ENCODE results near the gene SUCLG2.

The SUCLG2 gene

DNA sequence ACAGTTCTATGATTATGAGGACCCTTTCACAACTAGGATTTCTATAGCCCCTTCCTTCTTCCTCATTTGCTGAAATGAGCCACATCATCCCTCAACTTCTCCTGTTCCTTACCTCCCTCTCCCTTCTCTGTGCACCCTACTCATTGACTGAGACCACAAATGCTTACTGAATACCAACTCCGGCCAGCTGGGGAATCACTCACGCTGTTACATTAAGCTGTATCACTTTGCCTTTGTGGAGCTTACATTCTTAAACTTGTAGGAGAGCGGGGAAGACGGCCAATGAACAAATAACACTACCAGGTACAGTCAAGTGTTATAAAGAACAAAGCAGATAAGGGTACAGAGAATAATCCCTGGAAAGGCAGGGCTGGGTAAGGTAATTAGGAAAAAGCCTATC lies 5.7 kb downstream of the SUCLG2 start:
- no peak for DNase-seq (ENCODE audit: low read depth in 2 of 2)

- no peak for DNase-seq (ENCODE audit: low read depth in 2 of 2)
Observed at GRCh38 chr3:67648229-67648628, 6.2 kb downstream of the SUCLG2 start.

GRCh38 chr3:67647390-67647878 lies 7.0 kb downstream of the SUCLG2 start:
- DNase-seq (ENCODE audit: low read depth in 2 of 2): no peak

DNA sequence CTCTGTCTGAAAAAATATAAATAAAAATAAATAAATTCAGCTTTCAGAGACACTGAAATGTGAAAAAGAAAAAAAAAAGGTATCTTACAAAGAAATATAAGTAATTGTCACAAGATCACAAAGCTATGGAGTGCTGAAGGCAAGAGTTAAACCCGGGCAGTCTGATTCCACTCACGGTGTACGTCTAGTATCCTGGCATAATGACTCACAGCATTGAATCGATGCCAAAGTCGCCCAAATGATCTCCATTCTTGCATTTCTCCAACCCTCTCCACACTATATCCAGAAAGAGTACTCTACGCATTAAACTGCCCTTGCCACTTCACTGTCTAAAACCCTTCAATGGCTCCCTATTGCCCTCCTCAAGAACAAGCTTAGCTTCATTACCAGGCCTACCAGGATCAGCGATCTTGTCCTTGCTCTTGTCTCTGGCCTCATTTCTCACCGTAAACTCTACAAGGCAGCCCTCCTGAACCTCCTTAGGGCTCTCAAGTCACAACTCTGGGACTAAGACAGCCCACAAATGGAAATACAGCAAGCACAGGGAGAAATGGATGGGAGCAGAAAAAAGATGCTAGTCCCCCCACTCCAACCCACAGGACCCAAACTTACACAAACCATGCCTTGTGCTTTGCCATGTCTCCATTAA lies 7.7 kb downstream of the SUCLG2 start:
- no peak for DNase-seq (ENCODE audit: low read depth in 2 of 2)

- DNase-seq (ENCODE audit: low read depth in 2 of 2): no peak
Observed at GRCh38 chr3:67644827-67645226, 9.6 kb downstream of the SUCLG2 start.

DNA sequence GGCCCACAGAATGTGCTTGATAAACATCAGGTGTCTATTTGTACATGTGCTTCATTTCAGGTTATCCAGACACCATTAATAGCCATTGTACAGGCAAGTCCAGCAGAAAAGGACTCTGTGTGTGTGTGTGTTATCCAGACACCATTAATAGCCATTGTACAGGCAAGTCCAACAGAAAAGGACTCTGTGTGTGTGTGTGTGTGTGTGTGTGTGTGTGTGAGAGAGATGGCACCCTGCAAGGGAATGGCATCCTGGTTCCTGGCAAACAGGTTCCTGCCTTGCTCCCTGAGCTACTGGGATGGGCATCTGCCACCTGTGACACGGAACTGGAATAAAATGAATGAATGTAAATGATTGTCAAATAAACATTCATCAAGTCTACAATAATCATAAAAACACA lies 11.7 kb downstream of the SUCLG2 start:
- DNase-seq (ENCODE audit: low read depth in 2 of 2): no peak

DNA sequence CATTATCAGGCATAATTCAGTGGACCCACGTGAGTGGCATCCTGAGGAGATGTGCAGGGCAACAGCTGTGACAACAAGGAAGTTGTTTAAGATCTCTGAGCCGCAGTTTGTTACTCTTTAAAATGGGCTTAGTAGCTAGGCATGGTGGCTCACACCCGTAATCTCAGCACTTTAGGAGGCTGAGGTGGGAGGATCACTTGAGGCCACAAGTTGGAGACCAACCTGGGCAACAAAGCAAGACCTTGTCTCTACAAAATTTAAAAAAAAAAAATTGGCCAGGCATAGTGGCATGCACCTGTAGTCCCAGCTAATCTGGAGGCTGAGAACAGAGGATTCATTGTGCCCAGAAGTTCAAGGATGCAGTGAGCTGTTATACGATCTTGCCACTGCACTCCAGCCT lies 12.2 kb downstream of the SUCLG2 start:
- DNase-seq (ENCODE audit: low read depth in 2 of 2): no peak

- no peak for DNase-seq (ENCODE audit: low read depth in 2 of 2)
Observed at GRCh38 chr3:67641451-67641850, 13.0 kb downstream of the SUCLG2 start.

- DNase-seq (ENCODE audit: low read depth in 2 of 2): no peak
Observed at GRCh38 chr3:67640023-67640660, 14.3 kb downstream of the SUCLG2 start.

GRCh38 chr3:67637255-67637900 lies 17.0 kb downstream of the SUCLG2 start:
- no peak for DNase-seq (ENCODE audit: low read depth in 2 of 2)

- no peak for DNase-seq (ENCODE audit: low read depth in 2 of 2)
Observed at GRCh38 chr3:67635806-67636205, 18.6 kb downstream of the SUCLG2 start.

- DNase-seq (ENCODE audit: low read depth in 2 of 2): no peak
Observed at GRCh38 chr3:67635257-67635656, 19.2 kb downstream of the SUCLG2 start.

DNA sequence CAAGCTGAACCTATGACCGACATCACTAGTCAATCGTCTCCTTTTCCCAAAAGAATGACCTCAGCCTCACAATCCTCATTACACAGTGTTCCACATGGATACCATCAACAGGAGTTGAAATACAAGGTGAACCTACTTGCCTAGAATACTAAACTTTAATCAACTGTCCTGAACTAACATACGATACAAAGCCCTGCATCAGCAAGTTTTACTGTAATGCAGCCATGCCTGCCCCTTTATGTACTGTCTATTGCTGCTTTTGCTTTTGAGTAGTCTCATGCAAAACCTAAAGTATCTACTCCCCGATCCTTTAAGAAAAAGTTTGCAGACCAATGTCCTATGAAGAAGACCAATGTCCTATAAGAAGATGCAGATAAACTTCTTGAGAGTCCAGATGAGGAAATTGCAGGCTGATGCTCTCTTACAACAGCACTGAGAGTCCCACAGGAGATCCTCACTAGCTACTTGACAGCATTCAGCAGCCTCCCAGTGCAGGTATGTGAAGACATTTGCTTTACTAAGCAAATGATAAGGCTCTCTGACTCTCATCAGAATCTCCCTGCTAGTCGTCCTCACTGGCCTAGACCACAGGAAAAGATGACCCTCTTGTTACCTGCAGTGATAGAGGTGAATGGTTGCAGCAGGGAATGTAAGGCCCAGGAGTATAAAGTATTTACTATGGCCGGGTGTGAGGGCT lies 23.6 kb downstream of the SUCLG2 start:
- no peak for DNase-seq (ENCODE audit: low read depth in 2 of 2)

- DNase-seq (ENCODE audit: low read depth in 2 of 2): no peak
Observed at GRCh38 chr3:67624687-67625086, 29.7 kb downstream of the SUCLG2 start.

DNA sequence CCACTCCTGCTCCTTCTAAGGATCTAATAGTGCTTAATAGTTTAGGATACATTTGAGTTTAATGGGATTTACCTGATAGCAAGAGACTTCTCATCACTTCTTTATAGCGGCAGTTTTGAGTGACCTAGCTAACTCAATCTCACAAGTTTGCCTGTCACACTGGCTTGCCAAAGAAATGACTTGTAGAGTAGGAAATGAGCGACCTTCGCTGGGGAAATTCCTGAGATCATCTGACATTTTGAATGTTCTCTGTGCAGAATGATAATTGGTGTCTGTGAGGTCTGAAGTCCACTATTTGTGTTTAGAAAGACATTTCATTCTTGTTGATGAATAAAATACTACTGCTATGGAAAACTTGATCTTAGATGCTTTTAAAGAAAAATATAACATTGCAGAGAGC lies 30.3 kb downstream of the SUCLG2 start:
- DNase-seq (ENCODE audit: low read depth in 2 of 2): no peak

DNA sequence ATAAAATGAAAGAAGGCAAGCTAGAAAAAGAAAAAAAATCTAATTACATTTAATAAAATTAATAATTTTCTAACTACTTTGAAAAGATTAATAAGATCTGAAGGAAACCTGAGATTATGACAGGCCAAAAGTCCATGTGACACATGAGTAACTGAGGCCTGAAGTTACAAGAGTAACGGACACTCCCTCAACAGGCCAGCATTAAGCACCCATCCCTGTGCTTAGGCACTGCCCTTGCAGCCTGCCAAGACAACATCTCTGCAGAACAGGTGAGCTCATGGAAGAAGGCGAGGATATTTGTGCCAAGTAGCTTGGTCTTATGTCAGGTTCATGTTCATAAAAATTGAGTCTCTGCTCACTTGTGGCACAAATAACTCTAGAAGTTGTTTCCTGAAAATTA lies 31.8 kb downstream of the SUCLG2 start:
- no peak for DNase-seq (ENCODE audit: low read depth in 2 of 2)

- DNase-seq (ENCODE audit: low read depth in 2 of 2): no peak
Observed at GRCh38 chr3:67620869-67621268, 33.5 kb downstream of the SUCLG2 start.

DNA sequence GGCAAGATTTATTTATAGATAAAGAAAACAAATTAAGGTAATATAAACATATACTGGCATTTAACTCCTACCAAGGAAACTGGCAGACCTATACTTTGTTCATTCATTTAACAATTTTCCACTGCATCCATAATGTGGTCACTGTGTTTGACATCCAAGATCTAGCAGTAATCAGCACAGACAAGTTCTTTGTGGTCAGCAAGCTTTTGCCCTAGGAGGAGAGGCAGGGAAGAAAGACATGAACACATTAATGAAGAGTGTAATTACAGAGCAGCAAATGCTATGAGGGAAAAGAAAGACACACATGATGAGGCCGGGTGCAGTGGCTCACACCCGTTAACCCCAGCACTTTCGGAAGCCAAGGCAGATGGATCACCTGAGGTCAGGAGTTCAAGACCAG lies 34.4 kb downstream of the SUCLG2 start:
- DNase-seq (ENCODE audit: low read depth in 2 of 2): no peak

GRCh38 chr3:67617518-67617917 lies 36.9 kb downstream of the SUCLG2 start:
- no peak for DNase-seq (ENCODE audit: low read depth in 2 of 2)

- no peak for DNase-seq (ENCODE audit: low read depth in 2 of 2)
Observed at GRCh38 chr3:67616046-67616445, 38.4 kb downstream of the SUCLG2 start.

DNA sequence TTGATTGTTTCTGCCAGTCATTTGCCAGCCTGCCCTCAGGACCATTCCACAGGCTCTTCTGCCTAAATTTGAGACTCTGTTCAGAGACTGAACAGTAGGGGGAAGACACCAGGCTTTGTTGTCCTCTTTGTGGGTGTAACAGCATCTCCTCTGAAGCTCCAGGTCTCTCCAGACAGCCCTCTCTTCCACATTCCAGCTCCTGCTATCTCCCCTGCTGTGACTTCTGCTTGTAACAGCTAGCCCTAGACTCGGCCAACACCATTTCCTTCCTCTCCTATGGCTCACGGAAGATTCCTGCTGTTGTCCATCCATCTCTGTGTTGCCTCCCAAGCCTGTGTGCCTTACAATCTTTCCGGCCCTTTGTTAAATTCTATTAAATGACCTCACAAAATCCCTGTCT lies 40.2 kb downstream of the SUCLG2 start:
- no peak for DNase-seq (ENCODE audit: low read depth in 2 of 2)

- no peak for DNase-seq (ENCODE audit: low read depth in 2 of 2)
Observed at GRCh38 chr3:67610458-67610857, 44.0 kb downstream of the SUCLG2 start.

DNA sequence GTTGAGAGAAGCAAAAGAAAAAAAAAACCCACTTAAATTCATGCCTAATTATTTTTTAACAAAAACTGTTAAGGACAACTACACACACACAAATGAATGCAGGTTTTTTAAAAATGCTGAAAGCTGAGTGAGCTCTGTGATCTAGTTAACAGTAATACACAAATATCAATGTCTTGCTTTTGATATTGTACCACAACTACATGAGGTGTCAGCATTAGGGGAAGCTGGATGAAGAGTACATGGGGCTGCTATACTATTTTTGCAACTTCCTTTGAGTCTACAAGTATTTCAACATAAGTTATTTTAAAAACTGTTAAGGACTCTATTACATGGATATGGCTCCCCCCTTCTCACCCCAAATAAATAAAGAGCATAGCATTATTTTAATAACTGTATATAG lies 44.7 kb downstream of the SUCLG2 start:
- DNase-seq (ENCODE audit: low read depth in 2 of 2): no peak
